Femur (tissue), 1 donor: ENCODE measurements around the gene NFASC.

Experiments used
- DNase-seq: peaks from one replicate; pipeline ENCODE4 v3.0.0-alpha.2; 2017

NFASC gene

GRCh38 chr1:205068001-205068400 is 197.3 kb downstream of the NFASC start:
- DNase-seq, result no peak

- no peak for DNase-seq
Observed at GRCh38 chr1:205068457-205069040, 197.9 kb downstream of the NFASC start.

- DNase-seq, result no peak
Observed at GRCh38 chr1:205069371-205070125, 198.9 kb downstream of the NFASC start.

- no peak for DNase-seq
Observed at GRCh38 chr1:205071028-205071409, 200.4 kb downstream of the NFASC start.

GRCh38 chr1:205071801-205072200 is 201.1 kb downstream of the NFASC start:
- DNase-seq, result no peak

GRCh38 chr1:205072286-205072685 is 201.6 kb downstream of the NFASC start:
- DNase-seq, result no peak
